Erythroblast (primary cell): Measurements from ENCODE around the gene CTNNA1.

ENCODE experiments used
- DNase-seq, 2 experiments: peaks; one replicate each; lab custom pipeline; 2025; lab: John Stamatoyannopoulos, UW
- GATA1 ChIP-seq: IDR thresholded peaks from 2 replicates; pipeline ENCODE4 v1.6.1; 2011; ENCODE audit warnings: low read depth, mild to moderate bottlenecking, control low read depth, low read length, moderate library complexity
- POLR2A ChIP-seq: IDR thresholded peaks from 2 replicates; pipeline ENCODE4 v1.6.1; 2011; ENCODE audit warnings: mild to moderate bottlenecking, low read length

CTNNA1 gene

GRCh38 chr5:138966236-138966985 is 213.2 kb downstream of the CTNNA1 start:
- TF ChIP-seq POLR2A, result no peak
- no peak for TF ChIP-seq GATA1
- no peak for DNase-seq

GRCh38 chr5:138967791-138968448 is 214.7 kb downstream of the CTNNA1 start:
- DNase-seq, result no peak
- TF ChIP-seq GATA1 (no peak), POLR2A (no peak)

GRCh38 chr5:138968601-138969000 is 215.4 kb downstream of the CTNNA1 start:
- DNase-seq, result no peak
- TF ChIP-seq POLR2A (no peak), GATA1 (no peak)

GRCh38 chr5:138969323-138970002 is 216.2 kb downstream of the CTNNA1 start:
- DNase-seq, result no peak
- TF ChIP-seq GATA1, result no peak
- TF ChIP-seq POLR2A, result no peak

- DNase-seq, result no peak
- TF ChIP-seq POLR2A (no peak), GATA1 (no peak)
Observed at GRCh38 chr5:138972230-138972629, 219.0 kb downstream of the CTNNA1 start.

- no peak for DNase-seq
- no peak for TF ChIP-seq GATA1
- no peak for TF ChIP-seq POLR2A
Observed at GRCh38 chr5:138972836-138973235, 219.6 kb downstream of the CTNNA1 start.

GRCh38 chr5:138974227-138975063 is 221.2 kb downstream of the CTNNA1 start:
- no peak for DNase-seq
- no peak for TF ChIP-seq POLR2A
- no peak for TF ChIP-seq GATA1

GRCh38 chr5:138975098-138975847 is 222.0 kb downstream of the CTNNA1 start:
- DNase-seq, result no peak
- TF ChIP-seq GATA1 (no peak), POLR2A (no peak)

- TF ChIP-seq GATA1 (no peak), POLR2A (no peak)
- no peak for DNase-seq
Observed at GRCh38 chr5:138978080-138978479, 224.9 kb downstream of the CTNNA1 start.

GRCh38 chr5:138978581-138978980 is 225.4 kb downstream of the CTNNA1 start:
- TF ChIP-seq POLR2A (no peak), GATA1 (no peak)
- DNase-seq, result no peak

GRCh38 chr5:138979684-138980280 is 226.6 kb downstream of the CTNNA1 start:
- DNase-seq, result no peak
- TF ChIP-seq POLR2A (no peak), GATA1 (no peak)

GRCh38 chr5:138980441-138980840 is 227.2 kb downstream of the CTNNA1 start:
- DNase-seq, result no peak
- TF ChIP-seq POLR2A (no peak), GATA1 (no peak)
